Endodermal cell (in vitro differentiated cells): ENCODE results near the gene ZNF579. TPM values are rescaled to one million over a fixed set of nuclear protein-coding genes. Genes with fewer than 3 reads are reported as not detected.

Experiments
- DNase-seq: peaks from one replicate; pipeline ENCODE4 v3.0.0-alpha.2; 2017
- H3K27ac ChIP-seq: 2 replicates; pipeline ENCODE4 v1.5.1; 2013; ENCODE audit warnings: mild to moderate bottlenecking, low read depth, low read length, moderate library complexity
- H3K27me3 ChIP-seq: 2 replicates; pipeline ENCODE4 v1.6.1; 2013; ENCODE audit warnings: mild to moderate bottlenecking, low read length, moderate library complexity; ENCODE audit not compliant: insufficient read depth, control insufficient read depth, poor library complexity, severe bottlenecking
- H3K36me3 ChIP-seq: 2 replicates; pipeline ENCODE4 v1.7.0; 2013; ENCODE audit warnings: mild to moderate bottlenecking, low read length, moderate library complexity; ENCODE audit not compliant: control insufficient read depth, insufficient read depth
- H3K4me1 ChIP-seq: one replicate; pipeline ENCODE4 v1.7.0; 2013; ENCODE audit warnings: low read length; ENCODE audit not compliant: control insufficient read depth, insufficient read depth
- H3K4me3 ChIP-seq: 2 replicates; pipeline ENCODE4 v1.5.1; 2013; ENCODE audit warnings: mild to moderate bottlenecking, low read length, moderate library complexity
- H3K9ac ChIP-seq: 2 replicates; pipeline ENCODE4 v1.6.1; 2013; ENCODE audit warnings: mild to moderate bottlenecking, low read length, moderate library complexity; ENCODE audit not compliant: poor library complexity, severe bottlenecking; ENCODE audit errors: extremely low read depth
- H3K9me3 ChIP-seq: 2 replicates; pipeline ENCODE4 v1.6.1; 2013; ENCODE audit warnings: mild to moderate bottlenecking, low read length, moderate library complexity; ENCODE audit not compliant: control insufficient read depth
- H3K27ac Mint-ChIP-seq: 2 replicates; pipeline ENCODE4 v1.8.0; 2020; ENCODE audit warnings: mixed read lengths
- H3K27me3 Mint-ChIP-seq: 2 replicates; pipeline ENCODE4 v1.8.0; 2021; ENCODE audit warnings: mild to moderate bottlenecking, mixed read lengths; ENCODE audit not compliant: insufficient read depth
- H3K36me3 Mint-ChIP-seq: 2 replicates; pipeline ENCODE4 v1.8.0; 2020; ENCODE audit warnings: low read depth, mixed read lengths
- H3K4me1 Mint-ChIP-seq: 2 replicates; pipeline ENCODE4 v1.8.0; 2020; ENCODE audit warnings: mixed read lengths
- H3K4me3 Mint-ChIP-seq: 2 replicates; pipeline ENCODE4 v1.8.0; 2020; ENCODE audit warnings: mild to moderate bottlenecking, moderate library complexity, mixed read lengths
- H3K9me3 Mint-ChIP-seq: 2 replicates; pipeline ENCODE4 v1.8.0; 2020; ENCODE audit warnings: mild to moderate bottlenecking, mixed read lengths
- CTCF ChIP-seq: fragments of 200-600 bp; sonication (generic); conservative IDR thresholded peaks from 2 replicates; pipeline ENCODE4 v1.5.0; 2021; ENCODE audit warnings: antibody characterized with exemption, mild to moderate bottlenecking
- WGBS, 2 experiments: methylation state at CpG; one replicate each; pipeline versions ENCODE4 v1.1.5 to v1.1.7; 2013; ENCODE audit warnings: missing lambda C conversion rate in 2 of 2, mixed read lengths in 1 of 2; ENCODE audit not compliant: insufficient coverage in 1 of 2, insufficient read length in 1 of 2; 5-methylcytosine and 5-hydroxymethylcytosine counted together
- long read RNA-seq, 4 experiments: library from polyadenylated mRNA in 2 of 4; library from RNA in 1 of 4; library from capped mRNA in 1 of 4; stranded (forward) in 3 of 4; unstranded in 1 of 4; transcript quantifications; one replicate each; pipeline ENCODE4 v2.0.0, GENCODE V29; 2020 to 2021; ENCODE audit warnings: inconsistent platforms in 1 of 4
- polyA plus RNA-seq, 2 experiments: library from polyadenylated mRNA; stranded (reverse); fragments of 50-300 nt; gene quantifications; one replicate each; pipeline ENCODE4 v1.2.3, GENCODE V29; 2013
- total RNA-seq, 2 donors: library from RNA; stranded (reverse); fragmentation: NEBNext Ultra II Directional in 1 of 2; extraction: Animal tissue kit (Norgen Biotek cat#: 25700) in 1 of 2; gene quantifications; 2 replicates in 1 of 2; 3 replicates in 1 of 2; pipeline ENCODE4 v1.2.1, GENCODE V29; 2021

The ZNF579 gene
- 10 to 100 TPM; 27.5 to 30.7 TPM for total RNA-seq
- 24.8 TPM for polyA plus RNA-seq (2013, experiment 1 of 2)
- polyA plus RNA-seq (2013, experiment 2 of 2): 21.8 TPM
- long read RNA-seq, experiment 1, partial matches to known transcripts: 0 of 20 reads
- long read RNA-seq, experiment 1, other reads (novel, unspliced or antisense): 17 of 20 reads
- long read RNA-seq, experiment 2, transcript ZNF579-201 (2 exons, 2,899 nt): major isoform, 14 of 33 reads
- long read RNA-seq, experiment 2, partial matches to known transcripts: 6 of 33 reads
- long read RNA-seq, experiment 2, other reads (novel, unspliced or antisense): 13 of 33 reads
- long read RNA-seq, experiment 3, partial matches to known transcripts: 0 of 1 reads
- long read RNA-seq, experiment 3, other reads (novel, unspliced or antisense): 1 of 1 reads
- long read RNA-seq, experiment 4, partial matches to known transcripts: 0 of 1 reads
- long read RNA-seq, experiment 4, other reads (novel, unspliced or antisense): 1 of 1 reads

GRCh38 chr19:55580628-55581144 lies at the start of gene ZNF579:
Gene ZNF579, minus strand, starts transcription at chr19:55580848. Its CDS starts 1,209 bp downstream, at chr19:55579639.
- Histone ChIP-seq H3K9ac (peak within 1 kb of the TSS; percentile 83), H3K27me3 (no peaks in the 10 kb centered on the region), H3K36me3 (peaks cover 12% of the 10 kb centered on the region), H3K4me1 (no peaks in the 10 kb centered on the region), H3K4me3 (peak within 1 kb of the TSS; percentile 85), H3K27ac (peak within 1 kb of the TSS; percentile 75), H3K9me3 (no peaks in the 10 kb centered on the region)
- peaks cover 2% of the 10 kb centered on the region for H3K27me3 Mint-ChIP-seq
- no peak for TF ChIP-seq CTCF
- peak within 1 kb of the TSS; percentile 90 for H3K4me3 Mint-ChIP-seq
- WGBS, 2 experiments: 3% methylated on average over 7 to 20 of the region's 24 CpGs
- peak within 1 kb of the TSS; percentile 71 for H3K27ac Mint-ChIP-seq
- no peaks in the 10 kb centered on the region for H3K9me3 Mint-ChIP-seq
- DNase-seq: peak; percentile 94
- peaks cover 22% of the 10 kb centered on the region for H3K36me3 Mint-ChIP-seq
- H3K4me1 Mint-ChIP-seq: peaks cover 16% of the 10 kb centered on the region

GRCh38 chr19:55626350-55626749 lies 45.7 kb upstream of the ZNF579 start:
- Mint-ChIP-seq H3K36me3 (no peaks in the 10 kb centered on the region), H3K27ac (no peak overlapping the region), H3K4me3 (no peak overlapping the region), H3K27me3 (peaks cover 10% of the 10 kb centered on the region), H3K9me3 (no peaks in the 10 kb centered on the region), H3K4me1 (peaks cover 2% of the 10 kb centered on the region)
- no peak for TF ChIP-seq CTCF
- H3K27ac ChIP-seq: no peak overlapping the region
- H3K36me3 ChIP-seq: peaks cover under 1% of the 10 kb centered on the region
- WGBS, 2 experiments: 94 to 99% methylated on average over 9 to 11 of the region's 11 CpGs
- no peak overlapping the region for H3K9ac ChIP-seq
- no peaks in the 10 kb centered on the region for H3K27me3 ChIP-seq
- H3K4me1 ChIP-seq: no peaks in the 10 kb centered on the region
- no peaks in the 10 kb centered on the region for H3K9me3 ChIP-seq
- DNase-seq: no peak
- no peak overlapping the region for H3K4me3 ChIP-seq

- Mint-ChIP-seq H3K27ac (peak overlapping the region; percentile 92), H3K27me3 (peaks cover 10% of the 10 kb centered on the region), H3K9me3 (no peaks in the 10 kb centered on the region), H3K36me3 (peaks cover 11% of the 10 kb centered on the region), H3K4me3 (peak overlapping the region; percentile 73), H3K4me1 (peaks cover 2% of the 10 kb centered on the region)
- peaks cover 13% of the 10 kb centered on the region for H3K36me3 ChIP-seq
- no peaks in the 10 kb centered on the region for H3K27me3 ChIP-seq
- peak overlapping the region; percentile 72 for H3K9ac ChIP-seq
- H3K9me3 ChIP-seq: no peaks in the 10 kb centered on the region
- peak overlapping the region; percentile 80 for H3K27ac ChIP-seq
- WGBS, 2 experiments: 66 to 72% methylated on average over 8 to 11 of the region's 11 CpGs
- no peaks in the 10 kb centered on the region for H3K4me1 ChIP-seq
- no peak for TF ChIP-seq CTCF
- H3K4me3 ChIP-seq: peak overlapping the region; percentile 83
- no peak for DNase-seq
These were observed 44.3 kb upstream of the ZNF579 start for GRCh38 chr19:55625004-55625326.
